Dermis blood vessel endothelial cell (primary cell): ENCODE results near the gene TIMD4. TPM values are rescaled to one million over a fixed set of nuclear protein-coding genes. Genes with fewer than 3 reads are reported as not detected.
"Not testable (repeated sequence)": the region's sequence is repeated elsewhere in the genome, so short reads cannot be mapped to it uniquely, and the experiment has no call there.

Experiments used
- DNase-seq: peaks from one replicate; pipeline ENCODE4 v3.0.0; 2010
- total RNA-seq: library from RNA; depleted of rRNA; stranded (reverse); fragments of >200 nt; gene quantifications from 2 replicates; pipeline ENCODE4 v1.2.3, GENCODE V29; 2014

The TIMD4 gene
- not detected in 2 replicates for total RNA-seq

GRCh38 chr5:156963125-156963524, at the start of gene TIMD4:
Gene TIMD4, minus strand, starts transcription at chr5:156963226. Its CDS starts 28 bp downstream, at chr5:156963198.
- DNase-seq: no peak

GRCh38 chr5:157006262-157006661, 43.2 kb upstream of the TIMD4 start:
- no peak for DNase-seq

DNA sequence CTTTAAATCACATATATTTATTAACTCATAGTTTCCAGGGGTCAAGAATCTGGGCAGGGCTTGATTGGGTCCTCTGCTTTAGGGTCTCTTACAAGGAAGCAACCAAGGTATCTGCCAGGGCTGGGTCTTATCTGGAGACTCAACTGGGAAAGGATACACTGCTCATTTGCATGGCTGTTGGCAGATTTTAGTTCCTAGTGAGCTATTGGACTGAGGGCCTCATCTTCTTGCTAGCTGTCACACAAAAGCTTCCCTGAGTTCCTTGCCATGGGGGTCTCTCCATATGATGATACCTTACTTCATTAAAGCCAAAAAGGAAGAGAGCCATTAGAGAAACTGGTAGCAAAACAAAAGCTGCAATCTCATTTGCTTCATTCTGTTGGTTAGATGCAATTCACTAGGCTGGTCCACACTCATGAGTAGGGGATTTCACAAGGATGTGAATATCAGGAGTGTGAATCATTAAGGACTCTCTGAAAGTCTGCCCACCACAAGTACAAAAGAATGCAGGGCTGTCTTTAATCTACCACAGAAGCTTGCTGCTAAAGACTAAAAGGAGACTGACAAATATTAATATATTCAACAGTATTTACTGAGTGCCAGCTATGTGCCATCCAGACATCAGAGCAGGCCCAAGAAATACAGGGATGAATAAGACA, 42.0 kb upstream of the TIMD4 start:
- no peak for DNase-seq

GRCh38 chr5:156991714-156992113, 28.7 kb upstream of the TIMD4 start:
- DNase-seq: no peak

- DNase-seq: no peak
These were observed 21.0 kb upstream of the TIMD4 start for GRCh38 chr5:156984064-156984463.

GRCh38 chr5:156981481-156981880, 18.5 kb upstream of the TIMD4 start:
- no peak for DNase-seq

GRCh38 chr5:156974328-156974727, 11.3 kb upstream of the TIMD4 start:
- no peak for DNase-seq

DNA sequence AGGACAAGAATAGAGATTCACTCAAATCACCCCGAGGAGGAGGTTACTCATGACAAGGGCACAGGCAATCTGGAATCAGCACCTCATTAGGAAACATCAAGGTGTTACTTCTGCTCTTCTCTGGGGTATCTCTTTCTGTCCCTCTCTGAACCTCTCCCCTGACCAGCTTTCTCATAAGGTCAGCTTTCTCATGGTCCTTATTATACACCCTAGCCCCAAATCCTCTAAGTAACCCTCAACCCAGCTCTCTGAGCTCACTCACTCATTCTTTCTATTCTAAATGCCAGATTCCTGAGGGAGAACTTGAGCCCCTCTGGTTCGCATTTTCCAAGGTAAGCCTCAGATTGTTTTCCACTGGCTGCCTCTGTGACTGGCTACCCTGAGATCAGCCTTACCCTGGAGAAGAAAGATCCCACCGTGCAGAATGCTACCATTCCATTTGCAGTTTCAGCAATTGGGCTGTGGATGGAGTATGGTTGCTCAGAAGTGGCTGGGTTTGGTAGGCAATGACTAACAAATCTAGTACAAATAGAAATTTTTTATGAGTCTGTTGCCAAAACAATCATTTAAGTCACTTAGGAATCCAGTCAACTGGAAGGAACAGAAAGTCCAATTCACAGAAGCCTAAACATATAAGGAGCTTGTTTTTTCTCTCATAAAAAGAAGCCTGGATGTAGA, 9.0 kb upstream of the TIMD4 start:
- DNase-seq: no peak

DNA sequence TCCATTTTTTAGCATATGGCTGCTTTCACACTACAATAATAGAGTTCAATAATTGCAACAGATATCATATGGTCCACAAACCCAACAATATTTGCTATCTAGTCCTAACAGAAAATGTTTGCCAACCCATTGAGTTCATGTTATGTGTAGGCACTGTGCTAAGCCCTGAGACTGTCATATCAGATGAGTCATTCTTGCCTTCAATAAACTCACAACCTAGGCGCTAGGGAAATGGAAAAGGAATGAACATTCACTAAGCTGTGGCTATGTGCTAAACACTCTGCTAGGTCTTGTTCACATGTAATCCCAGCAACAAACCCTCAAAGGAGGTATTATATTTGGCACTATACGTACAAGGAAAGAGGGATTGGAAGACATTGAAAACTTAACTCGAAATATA, 8.4 kb upstream of the TIMD4 start:
- no peak for DNase-seq

DNA sequence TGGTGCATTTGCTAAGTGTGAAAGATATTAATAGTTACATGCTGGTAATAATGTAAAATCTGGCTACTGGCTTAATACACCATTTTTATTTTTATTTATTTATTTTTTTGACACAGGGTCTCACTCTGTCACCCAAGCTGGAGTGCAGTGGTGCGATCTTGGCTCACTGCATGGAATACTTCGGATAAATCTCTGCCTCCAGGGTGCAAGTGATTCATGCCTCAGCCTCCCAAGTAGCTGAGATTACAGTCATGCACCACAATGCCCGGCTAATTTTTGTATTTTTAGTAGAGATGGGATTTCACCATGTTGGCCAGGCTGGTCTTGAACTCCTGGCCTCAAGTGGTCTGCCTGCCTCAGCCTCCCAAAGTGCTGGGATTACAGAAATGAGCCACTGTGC, 4.4 kb upstream of the TIMD4 start:
- DNase-seq: not testable (repeated sequence)

DNA sequence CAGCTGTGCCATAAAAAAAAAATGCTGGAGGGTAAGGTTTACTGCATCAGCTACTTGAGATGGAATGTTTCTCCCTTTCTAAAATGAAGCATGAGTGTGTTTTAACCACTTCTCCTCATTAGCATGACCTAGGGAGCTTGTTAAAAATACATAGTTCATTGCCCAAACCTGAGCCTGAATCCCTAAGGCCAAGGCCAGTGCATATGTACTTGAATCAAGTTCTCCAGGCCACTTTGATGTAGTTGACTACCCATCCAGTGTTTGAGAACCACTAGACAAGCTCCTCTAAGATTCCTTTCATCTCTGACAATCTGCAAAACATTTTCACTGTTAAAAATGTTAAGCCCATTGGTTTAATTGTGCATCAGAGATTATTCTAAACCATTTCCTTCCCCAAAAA, 6.7 kb downstream of the TIMD4 start:
- DNase-seq: no peak

- no peak for DNase-seq
These were observed 11.7 kb downstream of the TIMD4 start for GRCh38 chr5:156951359-156951758.

GRCh38 chr5:156950716-156951115, 12.3 kb downstream of the TIMD4 start:
- DNase-seq: no peak

DNA sequence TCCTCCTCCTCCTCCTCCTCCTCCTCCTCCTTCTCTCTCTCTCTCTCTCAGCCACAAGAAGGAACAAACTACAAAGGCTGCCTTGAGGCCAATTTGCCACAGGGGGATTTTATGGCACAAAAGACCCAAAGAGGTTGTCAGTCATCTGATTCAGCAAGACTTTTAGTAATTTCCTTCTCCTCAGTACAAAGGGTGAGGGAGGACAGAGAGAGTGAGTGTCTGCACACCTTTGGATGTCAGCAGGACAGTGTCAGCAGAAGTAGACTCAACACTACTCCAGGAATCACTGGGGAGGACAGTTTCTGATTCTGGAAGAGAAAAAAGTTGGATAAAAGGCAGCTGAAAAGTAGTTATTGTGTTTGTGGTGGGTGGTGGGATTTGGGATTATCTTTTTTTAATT, 13.6 kb downstream of the TIMD4 start:
- no peak for DNase-seq

DNA sequence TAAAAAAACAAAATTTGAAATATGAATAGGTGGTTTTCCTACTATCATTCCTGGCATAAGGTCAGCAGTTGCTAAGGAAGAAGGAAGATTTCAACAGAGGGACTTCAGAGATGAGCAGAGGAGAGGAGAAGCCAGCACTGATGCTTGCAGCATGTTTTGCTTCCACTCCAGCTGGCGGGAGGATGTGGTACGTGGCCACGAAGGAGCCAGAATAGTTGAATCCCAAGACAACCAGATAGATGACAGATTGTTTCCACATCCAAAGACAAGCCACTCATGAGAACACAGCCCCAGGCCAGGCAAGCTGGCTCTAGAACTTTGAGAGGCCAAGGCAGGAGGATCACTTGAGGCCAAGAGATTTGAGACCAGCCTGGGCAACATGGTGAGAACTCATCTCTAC, 15.1 kb downstream of the TIMD4 start:
- DNase-seq: no peak

- no peak for DNase-seq
These were observed 21.0 kb downstream of the TIMD4 start for GRCh38 chr5:156942064-156942463.

DNA sequence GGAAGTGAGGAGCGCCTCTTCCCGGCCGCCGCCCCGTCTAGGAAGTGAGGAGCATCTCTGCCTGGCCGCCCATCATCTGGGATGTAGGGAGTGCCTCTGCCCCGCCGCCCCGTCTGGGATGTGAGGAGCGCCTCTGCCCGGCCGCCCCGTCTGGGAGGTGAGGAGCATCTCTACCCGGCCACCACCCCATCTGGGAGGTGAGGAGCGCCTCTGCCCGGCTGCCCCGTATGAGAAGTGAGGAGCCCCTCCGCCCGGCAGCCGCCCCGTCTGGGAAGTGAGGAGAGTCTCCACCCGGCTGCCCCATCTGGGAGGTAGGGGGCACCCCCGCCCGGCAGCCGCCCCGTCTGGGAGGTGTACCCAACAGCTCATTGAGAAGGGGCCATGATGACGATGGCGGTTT, 22.6 kb downstream of the TIMD4 start:
- not testable (repeated sequence) for DNase-seq

DNA sequence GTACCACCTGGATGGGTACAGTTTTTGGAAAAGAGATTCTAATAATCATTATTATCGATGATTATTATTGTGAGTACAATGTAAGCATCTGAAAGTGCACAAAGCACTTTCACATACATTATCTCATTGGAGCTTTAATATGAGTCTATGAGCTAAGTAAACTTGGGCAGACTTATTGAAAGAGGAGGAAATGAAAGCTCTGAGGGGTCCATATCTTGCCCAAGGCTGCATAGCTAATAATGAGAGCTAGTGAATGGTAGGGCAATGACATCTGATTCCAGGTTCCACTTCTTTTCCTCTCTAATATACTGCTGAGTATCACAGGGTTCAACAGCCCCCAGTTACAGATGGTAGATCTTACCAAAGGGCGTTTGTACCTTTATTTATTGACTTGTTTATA, 26.1 kb downstream of the TIMD4 start:
- no peak for DNase-seq

GRCh38 chr5:156934450-156935211, 28.4 kb downstream of the TIMD4 start:
- no peak for DNase-seq

DNA sequence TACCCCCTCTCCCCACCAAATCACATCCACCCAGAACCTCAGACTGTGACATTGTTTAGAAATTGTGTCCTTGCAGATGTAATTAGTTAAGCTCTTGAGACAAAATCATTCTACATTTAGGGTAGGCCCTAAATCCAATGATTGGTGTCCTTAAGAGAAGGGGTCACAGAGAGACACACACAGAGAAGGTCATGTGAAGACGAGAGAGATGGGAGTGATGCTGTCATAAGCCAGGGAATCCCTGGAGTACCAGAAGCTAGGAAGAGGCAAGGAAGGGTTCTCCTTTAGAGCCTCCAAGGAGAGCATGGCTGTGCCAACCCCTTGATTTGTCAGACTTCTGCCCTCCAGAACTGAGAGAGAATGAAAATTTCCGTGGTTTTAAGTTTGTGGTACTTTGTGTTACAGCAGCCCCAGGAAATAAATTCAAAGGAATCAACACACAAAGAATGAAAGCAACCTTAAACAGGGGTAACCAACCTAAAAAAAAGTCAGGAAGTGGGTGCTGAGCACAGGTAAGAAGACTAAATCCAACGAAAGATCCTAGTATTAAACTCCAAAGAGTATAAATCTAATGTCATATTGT, 33.6 kb downstream of the TIMD4 start:
- no peak for DNase-seq

- no peak for DNase-seq
These were observed 35.5 kb downstream of the TIMD4 start for GRCh38 chr5:156927545-156927944.

DNA sequence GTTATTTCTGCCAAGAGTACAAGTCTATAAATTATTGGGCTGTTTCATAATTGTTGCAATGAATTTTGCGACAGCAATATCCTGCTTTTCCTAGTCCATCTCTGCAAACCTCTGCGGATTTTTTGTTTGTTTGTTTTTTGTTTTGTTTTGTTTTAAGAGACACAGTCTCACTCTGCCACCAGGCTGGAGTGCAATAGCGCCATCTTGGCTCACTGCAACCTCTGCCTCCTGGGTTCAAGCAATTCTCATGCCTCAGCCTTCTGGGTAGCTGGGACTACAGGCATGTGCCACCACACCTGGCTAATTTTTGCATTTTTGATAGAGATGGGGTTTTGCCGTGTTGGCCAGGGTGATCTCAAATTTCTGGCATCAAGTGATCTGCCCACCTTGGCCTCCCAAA, 37.3 kb downstream of the TIMD4 start:
- not testable (repeated sequence) for DNase-seq

DNA sequence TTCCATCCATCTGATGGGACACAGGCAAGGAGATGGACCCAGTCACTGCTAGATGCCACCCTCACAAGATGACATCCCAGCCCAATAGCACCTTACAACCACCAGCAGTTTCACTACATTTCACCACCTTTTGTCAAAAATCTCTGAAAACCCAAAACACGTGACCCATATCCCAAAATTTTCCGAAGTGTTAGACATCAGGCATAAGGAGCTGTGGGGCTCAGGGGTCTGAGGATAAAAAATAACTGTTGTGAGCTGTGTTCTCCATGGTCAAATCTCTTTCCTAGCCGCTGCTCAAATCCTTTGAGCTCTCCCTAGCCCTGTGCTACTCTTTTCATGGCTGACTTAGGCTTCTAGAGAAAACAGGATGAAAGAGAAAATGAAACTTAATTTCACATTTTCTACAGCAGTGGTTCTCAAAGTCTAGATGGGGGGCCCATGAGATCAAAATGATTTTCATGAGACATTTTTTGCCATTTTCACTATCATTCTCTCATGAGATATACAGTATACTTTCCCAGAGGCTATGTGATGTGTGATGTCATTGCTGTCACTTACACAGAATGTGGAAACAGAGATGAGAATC, 40.7 kb downstream of the TIMD4 start:
- DNase-seq: no peak
